Measurements from ENCODE around the gene FCHO1.

FCHO1 gene

DNA sequence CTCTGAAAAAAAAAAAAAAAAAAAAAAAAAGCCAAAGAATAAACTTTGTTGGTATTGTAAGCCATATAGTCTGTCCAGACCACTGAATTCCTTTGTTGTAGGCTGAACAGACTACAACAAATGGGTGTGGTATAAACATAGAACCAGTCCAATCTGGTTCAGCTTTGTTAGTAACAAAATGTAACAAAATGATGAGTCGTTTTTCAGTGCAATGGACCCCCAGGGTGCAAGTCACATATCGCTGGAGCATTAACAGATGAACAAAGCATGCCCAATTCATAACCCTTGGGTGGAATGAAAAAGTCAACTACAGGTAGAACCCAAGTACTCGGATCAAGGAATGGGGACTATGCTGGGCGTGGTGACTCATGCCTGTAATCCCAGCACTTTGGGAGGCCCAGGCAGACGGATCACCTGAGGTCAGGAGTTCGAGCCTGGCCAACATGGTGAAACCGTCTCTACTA lies 13.6 kb upstream of the FCHO1 start:
- no peak for DNase-seq

DNA sequence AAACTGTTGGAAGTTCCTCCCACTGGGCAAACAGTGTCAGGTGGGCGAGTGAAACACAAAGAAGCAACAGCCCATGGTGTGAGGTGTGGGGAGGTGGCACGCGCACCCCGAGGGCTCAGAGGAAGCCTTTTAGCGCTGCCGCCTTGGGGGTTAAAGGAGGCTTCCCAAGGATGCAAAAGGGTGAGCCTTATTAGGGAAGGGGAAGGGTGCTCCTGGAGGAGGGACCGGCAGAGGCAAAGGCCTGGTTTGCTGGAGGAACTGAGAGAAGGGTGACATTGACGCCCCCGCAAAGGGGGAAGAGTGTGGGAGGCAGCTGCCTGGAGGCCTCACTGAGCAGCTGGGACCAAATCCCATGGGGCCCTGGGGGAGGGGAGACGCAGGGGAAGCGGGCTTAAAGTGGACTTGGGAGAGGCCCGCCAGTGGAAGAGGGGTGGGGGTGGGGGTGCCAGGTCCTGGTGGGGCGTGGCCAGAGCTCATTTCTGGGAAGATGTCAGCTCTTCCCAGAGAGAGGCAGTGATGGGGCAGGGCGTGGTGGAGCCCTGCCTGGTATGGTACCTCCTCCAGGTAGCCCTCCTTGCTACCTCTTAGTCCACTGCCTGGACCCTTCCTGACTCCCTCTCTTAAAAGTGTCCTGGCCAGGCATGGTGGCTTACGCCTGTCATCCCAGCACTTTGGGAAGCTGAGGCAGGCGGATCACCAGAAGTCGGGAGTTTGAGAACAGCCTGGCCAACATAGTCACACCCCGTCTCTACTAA lies 12.0 kb upstream of the FCHO1 start:
- peak; percentile 69 for DNase-seq

DNA sequence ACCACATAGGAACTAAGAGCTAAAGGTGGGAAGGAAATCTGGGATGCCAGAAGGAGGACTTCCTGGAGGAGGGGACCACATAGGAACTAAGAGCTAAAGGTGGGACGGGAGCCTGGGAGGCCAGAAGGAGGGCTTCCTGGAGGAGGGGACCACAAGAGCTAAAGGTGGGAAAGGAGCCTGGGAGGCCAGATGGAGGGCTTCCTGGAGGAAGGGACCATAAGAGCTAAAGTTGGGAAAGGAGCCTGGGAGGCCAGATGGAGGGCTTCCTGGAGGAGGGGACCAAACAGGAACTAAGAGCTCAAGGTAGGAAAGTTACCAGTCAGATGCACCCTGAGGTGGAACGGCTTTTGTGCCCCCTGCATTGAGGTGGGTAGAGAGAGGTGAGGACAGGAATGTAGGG lies 9.8 kb upstream of the FCHO1 start:
- no peak for DNase-seq

DNA sequence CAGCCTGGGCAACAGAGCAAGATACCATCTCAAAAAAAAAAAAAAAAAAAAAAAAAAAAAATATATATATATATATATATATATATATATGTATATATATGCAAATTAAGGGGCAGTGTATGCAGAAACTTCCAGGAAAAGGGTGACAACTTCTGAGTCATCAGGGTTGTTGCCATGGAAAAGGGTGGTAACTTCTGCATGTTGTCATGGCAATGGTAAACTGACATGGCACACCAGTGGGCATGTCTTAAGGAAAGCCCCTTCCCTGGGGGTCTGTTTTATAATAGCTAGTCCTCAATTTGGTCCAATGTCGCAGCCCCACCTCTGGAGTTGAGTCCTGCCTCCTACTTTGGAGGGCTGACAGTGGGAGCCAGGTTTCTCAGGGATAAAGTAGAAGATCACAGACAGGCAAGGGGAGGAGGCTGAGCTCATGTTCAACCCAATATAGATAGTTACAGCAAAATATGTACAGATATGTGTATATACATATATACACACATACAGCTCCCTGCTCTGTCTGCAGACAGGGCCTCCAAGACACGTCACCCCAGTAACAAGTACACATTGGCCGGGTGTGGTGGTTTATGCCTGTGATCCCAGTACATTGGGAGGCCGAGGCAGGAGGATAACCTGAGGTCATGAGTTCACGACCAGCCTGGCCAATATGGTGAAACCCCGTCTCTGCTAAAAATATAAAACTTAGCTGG lies 7.2 kb upstream of the FCHO1 start:
- DNase-seq: no peak

DNA sequence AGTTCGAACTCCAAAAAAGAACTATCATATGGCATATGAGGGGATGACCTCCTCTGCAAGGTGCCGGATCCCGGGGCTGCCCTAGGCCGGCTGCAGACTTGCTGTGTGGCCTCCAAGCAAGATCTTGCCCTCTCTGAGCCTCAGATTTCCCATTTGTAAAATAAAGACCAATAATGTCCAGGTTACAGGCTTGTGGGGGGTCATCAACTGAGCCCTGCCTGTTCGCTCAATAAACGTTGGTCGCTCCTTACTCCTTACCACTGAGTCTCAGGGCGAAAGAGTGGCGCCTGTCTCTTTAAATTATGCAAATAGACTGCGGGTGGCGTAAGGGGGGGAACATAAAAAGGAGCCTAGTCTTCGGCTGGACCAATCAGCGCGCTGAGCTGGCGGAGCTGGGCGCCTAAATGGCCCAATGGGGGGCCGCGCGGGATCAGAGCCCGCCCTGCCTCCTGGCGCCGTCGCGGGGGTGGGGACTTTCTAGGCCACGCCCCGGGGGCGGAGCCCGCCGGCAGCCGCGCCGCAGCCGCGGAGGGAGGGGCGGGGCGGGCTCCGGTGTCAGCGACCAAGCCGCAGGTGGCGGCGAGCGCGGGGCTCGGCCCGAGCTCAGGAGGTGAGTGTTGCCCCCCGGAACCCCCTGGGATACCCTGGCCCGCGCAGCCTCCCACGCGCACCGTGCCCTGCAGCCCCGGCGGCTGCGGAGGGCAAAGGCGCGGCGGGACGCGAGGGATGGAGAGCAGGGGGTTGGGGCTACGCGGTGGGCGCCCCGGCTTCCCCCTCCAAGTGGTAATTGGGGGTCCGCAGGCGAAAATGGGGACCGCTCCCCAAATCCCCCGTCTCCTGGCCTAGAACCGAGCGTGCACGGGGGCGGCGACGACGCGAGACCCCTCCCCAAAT lies 3.8 kb upstream of the FCHO1 start:
- DNase-seq: peak; percentile 89

DNA sequence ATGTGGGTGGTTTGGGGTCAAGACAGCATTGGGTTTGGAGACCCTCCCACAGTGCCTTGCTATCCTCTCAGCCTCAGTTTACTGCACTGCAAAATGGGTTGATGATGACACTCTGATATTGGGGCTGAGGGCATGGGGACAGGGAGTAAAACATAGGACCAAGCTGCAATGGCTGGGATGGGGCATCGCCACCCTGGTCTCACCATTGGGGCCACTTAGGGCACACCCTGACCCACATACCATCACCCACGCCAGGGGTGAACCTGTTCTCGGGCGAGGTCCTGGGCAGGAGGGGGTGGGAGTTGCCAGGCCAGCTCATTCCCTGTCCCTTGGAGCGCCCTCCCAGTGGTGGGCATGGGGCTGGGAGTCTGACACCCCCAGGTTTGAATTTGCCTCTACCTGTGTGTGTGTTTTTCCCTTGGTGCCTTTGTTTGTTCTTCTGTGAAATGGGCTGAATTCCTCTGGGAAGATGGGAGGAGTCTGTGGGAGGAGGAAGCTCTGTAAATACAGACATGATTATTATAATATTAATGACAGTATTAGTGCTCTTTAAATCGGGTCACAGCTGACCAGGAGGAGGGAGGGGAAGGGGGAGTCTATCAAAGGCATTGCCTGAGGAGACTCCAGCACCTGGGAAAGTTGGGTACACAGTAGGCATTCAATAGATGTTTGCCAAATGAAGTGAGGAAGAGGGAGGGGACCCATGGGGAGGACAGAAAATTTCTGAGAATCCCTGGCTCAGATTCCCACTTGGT lies 2.2 kb upstream of the FCHO1 start:
- DNase-seq: no peak

DNA sequence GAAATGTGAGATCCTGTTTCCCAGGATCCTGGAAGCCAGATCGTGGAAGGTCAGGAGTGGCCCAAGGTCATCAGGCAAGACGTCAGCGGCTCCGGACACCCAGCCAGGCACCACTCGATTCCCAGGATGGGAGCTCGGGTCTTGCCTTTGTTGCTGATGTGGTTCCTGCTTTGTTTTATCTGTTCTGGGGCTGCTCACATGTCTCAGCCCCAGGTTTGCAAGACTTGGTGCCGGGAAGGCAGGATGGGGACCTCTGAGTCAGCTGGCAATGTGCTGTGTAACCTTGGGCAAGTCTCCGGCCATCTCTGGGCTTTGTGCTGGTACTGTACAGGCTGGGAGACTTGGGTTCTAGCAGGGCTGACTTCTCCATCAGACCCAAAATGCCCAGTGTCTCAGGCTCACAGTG lies 1.4 kb upstream of the FCHO1 start:
- no peak for DNase-seq

DNA sequence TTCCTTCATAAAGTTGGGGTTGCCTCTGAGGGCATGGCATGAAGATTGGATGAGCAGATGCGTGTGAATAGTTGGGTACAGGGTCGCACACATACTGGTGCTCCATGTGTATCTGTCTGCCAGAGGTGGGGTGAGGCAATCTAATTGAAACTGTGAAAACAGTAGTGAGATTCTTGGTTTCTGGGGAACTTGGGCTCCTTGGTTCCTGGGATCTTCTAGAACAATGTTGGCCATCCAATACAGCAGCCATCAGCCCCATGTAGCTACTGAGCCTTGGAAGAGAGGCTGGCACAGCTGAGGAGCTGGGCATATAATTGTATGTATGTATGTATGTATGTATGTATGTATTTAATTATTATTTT lies 616 bp downstream of the FCHO1 start:
- DNase-seq: no peak

DNA sequence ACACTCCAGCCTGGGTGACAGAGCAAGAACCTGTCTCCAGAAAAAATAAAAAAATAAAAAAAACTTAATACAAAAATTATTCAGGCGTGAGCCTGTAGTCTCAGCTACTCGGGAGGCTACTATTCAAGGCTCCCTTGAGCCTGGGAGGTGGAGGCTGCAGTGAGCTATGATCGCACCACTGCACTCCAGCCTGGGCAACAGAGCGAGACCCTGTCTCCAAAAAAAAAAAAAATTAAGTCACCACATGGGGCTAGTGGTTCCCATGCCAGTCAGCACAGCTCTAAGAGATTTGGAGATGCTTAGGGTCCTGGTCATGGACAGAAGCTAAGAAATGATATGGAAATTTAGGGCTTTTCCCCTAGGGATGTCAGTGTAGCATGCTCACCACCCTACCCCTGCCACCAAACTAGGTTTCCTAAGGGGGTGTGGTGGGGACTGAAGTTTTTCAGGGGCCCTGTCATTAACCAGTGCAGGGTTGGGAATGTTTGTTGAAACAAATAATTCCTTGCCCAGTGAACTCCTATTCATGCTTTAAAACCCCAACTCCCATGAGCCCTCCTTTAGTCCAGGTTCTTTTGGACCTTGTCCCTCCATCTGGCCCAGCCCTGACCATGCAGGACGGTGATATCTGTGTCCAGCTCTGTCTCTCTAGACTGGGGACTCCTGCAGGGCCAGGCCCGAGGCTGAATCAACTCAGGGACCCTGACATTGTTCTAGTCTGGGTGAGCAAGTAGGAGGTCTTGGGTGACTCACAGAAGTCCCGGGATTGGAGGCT lies 1.8 kb downstream of the FCHO1 start:
- DNase-seq: no peak

DNA sequence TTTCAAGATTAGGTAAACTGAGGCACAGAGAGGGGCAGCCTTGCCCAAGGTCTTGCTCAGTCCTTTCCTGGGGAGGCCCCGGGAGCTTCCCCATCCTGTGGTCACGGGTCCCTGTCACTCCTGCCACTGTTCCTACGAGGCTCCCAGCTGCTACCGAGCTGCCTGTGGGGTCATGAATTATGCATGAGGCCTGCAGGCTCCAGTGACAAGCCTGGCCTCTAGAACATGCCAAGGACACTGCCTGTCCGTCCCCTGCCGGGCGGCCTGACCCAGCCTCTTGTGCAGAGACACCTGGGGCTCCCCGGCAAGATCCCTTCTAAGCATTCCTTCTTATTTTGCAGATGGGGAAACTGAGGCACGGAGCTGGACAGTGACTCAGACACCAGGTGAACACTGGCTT lies 2.7 kb downstream of the FCHO1 start:
- DNase-seq: no peak

DNA sequence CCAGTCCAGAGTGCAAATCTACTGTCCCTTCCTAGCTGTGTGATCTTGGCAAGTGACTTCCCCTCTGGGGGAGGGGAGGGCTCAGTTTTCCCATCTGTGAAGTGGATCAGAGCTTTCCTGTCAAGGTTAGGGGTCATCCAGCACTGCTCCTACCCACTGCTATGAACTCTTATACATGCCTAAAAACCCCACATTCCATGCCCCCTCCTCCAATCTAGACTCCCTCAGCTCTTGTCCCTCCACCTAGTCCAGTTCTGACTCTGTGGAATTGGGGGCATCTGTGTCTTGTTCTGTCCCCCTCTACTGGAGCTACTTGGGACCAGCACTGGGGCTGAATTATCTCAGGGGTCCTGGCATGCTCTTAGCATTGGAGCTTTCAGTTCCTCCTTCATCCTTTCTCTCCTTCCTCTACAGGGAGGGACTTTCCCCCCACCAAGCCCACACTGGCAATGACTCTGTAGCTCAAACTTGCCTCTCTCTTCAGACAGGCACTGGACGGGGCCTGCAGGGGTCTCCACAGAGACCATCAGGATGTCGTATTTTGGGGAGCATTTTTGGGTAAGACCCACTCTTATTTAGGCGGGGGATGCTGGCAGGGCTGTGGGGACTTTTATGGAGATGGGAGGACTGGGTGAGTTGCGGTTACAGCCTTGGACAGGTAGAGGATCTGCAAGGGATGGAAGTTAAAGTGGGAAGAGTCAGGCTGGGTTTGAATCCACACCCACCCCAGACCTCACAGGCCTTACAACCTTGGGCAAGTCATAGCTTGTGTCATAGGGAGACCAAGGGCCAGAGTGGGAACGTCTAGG lies 3.6 kb downstream of the FCHO1 start:
- no peak for DNase-seq

DNA sequence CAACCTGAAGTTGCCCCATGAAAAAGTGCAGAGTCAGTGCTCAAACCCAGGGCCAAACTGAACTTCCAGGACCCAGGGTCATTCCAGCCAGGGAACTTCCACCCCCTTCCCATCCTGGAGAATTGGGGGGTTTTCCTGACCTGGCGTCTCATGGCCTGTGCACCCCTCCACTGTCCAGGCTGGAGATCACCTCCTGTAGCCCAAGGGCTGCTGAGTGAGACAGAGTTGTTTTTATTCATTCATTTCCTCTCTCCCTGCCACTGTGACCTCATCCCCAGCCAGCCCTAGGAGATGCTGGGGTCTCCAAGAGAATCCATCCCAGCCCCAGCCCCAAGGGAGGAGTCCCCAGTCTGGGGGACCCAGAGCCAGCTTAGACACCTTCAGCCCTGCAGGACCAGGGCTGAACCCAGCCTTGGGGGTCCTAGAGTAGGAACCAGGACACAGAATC lies 4.2 kb downstream of the FCHO1 start:
- no peak for DNase-seq

DNA sequence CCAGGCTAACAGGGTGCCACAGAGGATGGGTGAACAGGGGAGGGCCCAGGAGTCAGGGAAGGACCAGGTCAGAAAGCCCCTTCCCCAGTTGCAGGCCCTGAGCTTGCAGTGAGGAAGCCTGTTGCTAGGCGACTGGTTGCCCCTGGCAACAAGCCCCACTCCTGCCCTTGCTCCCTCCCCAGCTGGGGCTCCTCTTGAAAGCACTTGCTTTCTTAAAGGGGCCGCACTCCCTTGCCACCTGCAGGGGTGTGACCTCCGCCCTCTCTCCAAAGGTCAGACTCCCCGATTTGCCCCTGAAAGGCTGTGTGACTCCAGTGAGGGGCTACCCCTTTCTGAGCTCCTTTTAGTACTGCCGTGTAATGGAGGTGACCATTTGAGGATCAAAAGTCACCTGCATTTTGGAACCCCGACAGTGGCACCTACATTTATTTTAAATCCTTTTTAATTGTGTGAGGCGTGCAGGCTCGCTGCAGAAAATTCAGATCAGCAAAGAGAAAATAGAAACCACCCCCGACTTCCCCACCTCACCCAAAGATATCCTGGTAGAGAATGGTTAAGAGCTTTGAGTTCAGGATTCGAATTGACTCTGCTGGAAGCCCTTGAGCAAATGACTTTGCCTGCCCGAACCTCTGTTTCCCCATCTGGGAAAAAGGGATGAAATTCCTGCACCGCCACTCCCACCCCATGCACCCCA lies 4.8 kb downstream of the FCHO1 start:
- DNase-seq: no peak

DNA sequence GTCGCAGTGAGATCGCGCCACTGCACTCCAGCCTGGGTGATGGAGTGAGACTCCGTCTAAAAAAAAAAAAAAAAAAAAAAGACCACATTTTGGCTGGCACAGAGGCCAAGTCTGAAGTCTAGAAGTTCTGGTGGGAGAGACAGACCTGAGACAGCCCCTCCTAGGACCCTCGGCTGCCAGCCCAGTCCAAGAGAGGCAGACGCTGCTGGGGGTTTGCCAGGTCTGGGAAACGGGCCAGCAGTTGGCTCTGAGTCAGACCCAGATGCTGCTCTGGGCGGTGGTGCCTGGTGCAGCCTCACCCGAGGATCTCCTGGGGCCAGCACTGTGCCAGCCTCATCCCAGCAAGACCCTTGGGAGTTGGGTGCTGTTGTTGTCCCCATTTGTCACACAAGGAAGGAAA lies 5.8 kb downstream of the FCHO1 start:
- no peak for DNase-seq

DNA sequence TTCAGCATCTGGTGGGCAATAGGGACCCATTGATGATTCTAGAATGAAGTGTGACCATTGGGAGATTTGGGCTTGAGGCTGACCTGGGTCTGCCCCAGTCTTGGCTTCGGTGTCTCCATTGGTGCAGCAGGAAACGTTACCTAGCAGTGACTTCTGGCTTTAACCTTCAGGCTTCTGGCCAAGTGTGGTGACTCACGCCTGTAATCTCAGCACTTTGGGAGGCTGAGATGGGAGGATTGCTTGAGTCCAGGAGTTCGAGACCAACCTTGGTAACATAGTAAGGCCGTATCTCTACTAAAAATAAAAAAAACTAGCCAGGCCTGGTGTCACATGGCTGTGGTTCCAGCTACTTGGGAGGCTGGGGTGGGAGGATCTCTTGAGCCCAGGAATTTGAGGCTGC lies 7.2 kb downstream of the FCHO1 start:
- no peak for DNase-seq

DNA sequence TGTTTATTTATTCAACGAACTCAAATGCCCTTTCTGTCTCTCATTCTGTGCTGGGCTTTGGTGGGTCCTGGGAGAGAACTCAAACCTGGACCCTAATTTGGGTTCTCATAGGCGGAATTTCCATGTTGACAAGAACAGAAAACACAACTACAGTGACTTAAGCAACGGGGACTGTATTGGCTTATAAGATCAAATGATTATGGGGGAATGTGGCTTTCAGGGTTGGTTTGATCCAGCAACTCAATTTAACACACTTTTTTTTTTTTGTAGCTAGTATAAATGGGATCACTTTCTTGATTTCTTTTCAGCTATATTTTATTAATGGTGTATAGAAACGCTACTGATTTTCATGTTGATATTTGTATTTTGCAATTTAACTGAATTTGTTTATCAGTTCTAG lies 9.9 kb downstream of the FCHO1 start:
- no peak for DNase-seq

DNA sequence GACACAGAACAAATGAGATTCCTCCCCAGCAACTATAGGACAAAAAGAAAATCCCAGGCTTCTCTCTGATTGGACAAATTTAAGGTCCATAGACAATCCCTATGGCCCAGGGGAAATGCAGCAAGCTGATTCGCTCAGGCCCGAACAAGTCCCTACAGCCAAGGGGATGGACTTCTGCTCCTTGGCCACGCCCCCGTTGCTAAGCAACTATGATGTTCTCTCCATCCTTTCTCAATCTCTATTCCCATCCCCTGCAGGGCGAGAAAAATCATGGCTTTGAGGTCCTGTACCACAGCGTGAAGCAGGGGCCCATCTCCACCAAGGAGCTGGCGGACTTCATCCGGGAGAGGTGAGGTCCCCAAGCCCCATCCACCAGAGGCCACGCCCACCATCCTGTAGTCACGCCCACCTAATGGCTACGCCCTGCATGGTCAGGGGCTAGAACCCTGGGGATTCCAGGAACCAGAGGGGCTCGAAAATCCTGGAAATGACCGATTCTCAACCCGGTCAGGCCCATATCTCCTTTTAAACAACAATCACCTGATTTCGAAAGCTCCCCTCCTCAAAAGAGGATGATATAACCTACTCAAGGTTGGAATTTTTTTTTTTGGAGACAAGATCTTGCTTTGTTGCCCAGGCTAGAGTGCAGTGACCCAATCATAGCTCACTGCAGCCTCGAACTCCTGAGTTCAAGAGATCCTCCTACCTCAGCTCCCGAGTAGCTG lies 11.4 kb downstream of the FCHO1 start:
- no peak for DNase-seq

DNA sequence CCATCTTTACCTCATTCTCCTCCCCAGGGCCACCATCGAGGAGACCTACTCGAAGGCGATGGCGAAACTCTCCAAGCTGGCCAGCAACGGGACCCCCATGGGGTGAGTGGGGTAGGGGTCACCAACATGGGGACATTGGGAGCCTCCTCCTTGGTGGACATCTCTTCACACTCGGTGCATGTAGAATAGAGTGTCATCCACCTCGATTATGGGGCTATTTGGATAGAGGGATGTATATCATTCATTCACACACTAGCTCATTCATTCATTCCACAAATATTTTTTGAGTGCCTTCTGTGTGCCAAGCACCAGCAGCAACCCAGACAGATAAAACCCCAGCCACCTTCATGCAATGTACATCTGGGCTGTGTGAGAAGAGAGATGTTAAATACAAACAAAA lies 13.1 kb downstream of the FCHO1 start:
- DNase-seq: no peak

DNA sequence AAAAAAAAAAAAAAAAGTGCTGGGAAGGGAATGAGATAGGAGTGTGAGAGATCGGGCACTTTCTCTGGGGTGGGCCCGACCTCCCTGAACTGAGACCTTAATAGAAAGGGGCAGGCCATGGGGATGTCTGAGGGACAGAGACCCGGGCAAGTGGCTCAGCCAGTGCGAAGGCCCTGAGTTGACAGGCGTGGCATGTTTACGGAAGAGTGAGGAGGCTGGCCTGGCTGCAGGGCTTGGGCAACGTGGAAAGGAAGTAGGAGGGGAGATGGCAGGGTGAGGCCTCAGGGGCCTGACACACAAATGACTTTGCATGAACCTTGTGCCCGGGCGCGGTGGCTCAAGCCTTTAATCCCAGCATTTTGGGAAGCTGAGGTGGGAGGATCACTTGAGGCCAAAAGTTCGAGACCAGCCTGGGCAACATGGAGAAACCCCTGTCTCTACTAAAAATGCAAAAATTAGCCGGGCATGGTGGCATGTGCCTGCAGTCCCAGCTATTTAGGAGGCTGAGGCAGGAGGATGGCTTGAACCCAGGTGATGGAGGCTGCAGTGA lies 13.9 kb downstream of the FCHO1 start:
- DNase-seq: no peak

All from NCI-H2107 (cell line).